Measurements from ENCODE around the gene MRPL41.

GRCh38 chr9:137578518-137579258 is 27.0 kb downstream of the MRPL41 start, which contains the start of gene DPH7:
- peak; percentile 78 to 99 for TF ChIP-seq CTCF (IDR thresholded peaks at IDR 0.05)
- peak in 1 of 3 donors; percentile 81 for TF ChIP-seq POLR2AphosphoS5 (IDR thresholded peaks at IDR 0.05)

Data from suprapubic skin (tissue), 3 donors.